Right cardiac atrium (tissue), 5 donors: ENCODE measurements around the gene ITGA1. TPM values are rescaled to one million over a fixed set of nuclear protein-coding genes. Genes with fewer than 3 reads are reported as not detected.
A peak's percentile ranks its signal among the peaks of the same experiment; 100 is the strongest.

Experiments used
- ATAC-seq, 2 donors: fragments of 200-7000 bp; cut with Tn5 transposase; one replicate each; pipeline versions ENCODE4 v1.8.0 to v1.9.1; 2020; ENCODE audit warnings: moderate library complexity in 2 of 2, mild to moderate bottlenecking in 1 of 2
- DNase-seq, 3 donors: peaks; one replicate each; pipeline ENCODE4 v3.0.0-alpha.2; 2020
- H3K27ac ChIP-seq: one replicate; pipeline ENCODE4 v1.5.1; 2013; ENCODE audit warnings: mild to moderate bottlenecking, low read length, control low read depth, moderate library complexity
- H3K27me3 ChIP-seq: one replicate; pipeline ENCODE4 v1.6.1; 2013; ENCODE audit not compliant: control insufficient read depth, insufficient read depth
- H3K4me1 ChIP-seq: one replicate; pipeline ENCODE4 v1.6.1; 2013; ENCODE audit warnings: low read length; ENCODE audit not compliant: control insufficient read depth, insufficient read depth
- H3K4me3 ChIP-seq: one replicate; pipeline ENCODE4 v1.5.1; 2013; ENCODE audit warnings: low read length, control low read depth
- H3K9me3 ChIP-seq: one replicate; pipeline ENCODE4 v1.6.1; 2013; ENCODE audit warnings: low read length; ENCODE audit not compliant: control insufficient read depth
- WGBS: extraction: QIAGEN DNeasy Blood & Tissue Kit; methylation state at CpG from one replicate; pipeline ENCODE4 v1.1.7; 2013; 5-methylcytosine and 5-hydroxymethylcytosine counted together
- intact Hi-C, 4 donors: fragments of 100-400 bp; cut with DNase I; formaldehyde crosslinking; loops; one replicate each; pipeline versions ENCODE4 v1.11.0 to v1.14.0; 2022 to 2023
- polyA plus RNA-seq: library from polyadenylated mRNA; stranded (reverse); fragments of 200-250 nt; gene quantifications from one replicate; pipeline ENCODE4 v1.2.3, GENCODE V29; 2013
- total RNA-seq, 4 donors: library from RNA; stranded (reverse); fragmentation: NEBNext Ultra II Directional; extraction: Animal tissue kit (Norgen Biotek cat#: 25700); gene quantifications; one replicate each; pipeline ENCODE4 v1.2.1, GENCODE V29; 2021
- donor health status: healthy with polysubstance abuse.
- donor health status: DM: no; HTN: yes; CAD: no.
- donor health status: DM: no; HTN: no; CAD: no.
- donor health status: DM: no; HTN: yes; CAD: no; lungs with severe emphysema.
- donor health status: DM: yes; HTN: yes; CAD: no.

ITGA1 gene
- total and polyA plus RNA-seq, 5 donors = 6.6 to 42.4 (median 24.9) TPM

- ATAC-seq (no peak), DNase-seq (no peak)
- no peak overlapping the region for H3K27ac ChIP-seq
- no peaks in the 10 kb centered on the region for H3K9me3 ChIP-seq
- 58% methylated on average over 1 of the region's 1 CpG for WGBS
- H3K4me3 ChIP-seq = no peak overlapping the region
- H3K27me3 ChIP-seq = no peaks in the 10 kb centered on the region
- no peaks in the 10 kb centered on the region for H3K4me1 ChIP-seq
- intact Hi-C loops = no loop called here
Measured at GRCh38 chr5:52884453-52884852, 96.7 kb downstream of the ITGA1 start.

GRCh38 chr5:52885614-52886013, 97.9 kb downstream of the ITGA1 start:
- DNase-seq = no peak
- Histone ChIP-seq H3K4me1 (no peaks in the 10 kb centered on the region), H3K27ac (no peak overlapping the region), H3K4me3 (no peak overlapping the region), H3K9me3 (no peaks in the 10 kb centered on the region), H3K27me3 (no peaks in the 10 kb centered on the region)
- intact Hi-C loops = no loop called here
- no peak for ATAC-seq
- WGBS = 99% methylated on average over 4 of the region's 4 CpGs

GRCh38 chr5:52886206-52886605, 98.5 kb downstream of the ITGA1 start:
- Histone ChIP-seq H3K4me3 (no peak overlapping the region), H3K27me3 (no peaks in the 10 kb centered on the region), H3K9me3 (no peaks in the 10 kb centered on the region), H3K27ac (no peak overlapping the region), H3K4me1 (no peaks in the 10 kb centered on the region)
- DNase-seq (no peak), ATAC-seq (no peak)
- intact Hi-C loops = no loop called here
- WGBS = 76% methylated on average over 2 of the region's 2 CpGs

- DNase-seq (no peak), ATAC-seq (no peak)
- WGBS = 86% methylated on average over 2 of the region's 2 CpGs
- intact Hi-C loops = no loop called here
- no peak overlapping the region for H3K4me3 ChIP-seq
- no peaks in the 10 kb centered on the region for H3K4me1 ChIP-seq
- H3K9me3 ChIP-seq = no peaks in the 10 kb centered on the region
- H3K27me3 ChIP-seq = no peaks in the 10 kb centered on the region
- H3K27ac ChIP-seq = no peak overlapping the region
Measured at GRCh38 chr5:52887066-52887465, 99.3 kb downstream of the ITGA1 start.

- Histone ChIP-seq H3K4me3 (no peak overlapping the region), H3K4me1 (no peaks in the 10 kb centered on the region), H3K27me3 (no peaks in the 10 kb centered on the region), H3K27ac (no peak overlapping the region), H3K9me3 (no peaks in the 10 kb centered on the region)
- 85% methylated on average over 5 of the region's 5 CpGs for WGBS
- no peak for ATAC-seq
- intact Hi-C loops = no loop called here
- no peak for DNase-seq
Measured at GRCh38 chr5:52888363-52888762, 100.6 kb downstream of the ITGA1 start.

- DNase-seq (no peak), ATAC-seq (no peak)
- no peak overlapping the region for H3K4me3 ChIP-seq
- H3K4me1 ChIP-seq = peaks cover 6% of the 10 kb centered on the region
- no peaks in the 10 kb centered on the region for H3K27me3 ChIP-seq
- intact Hi-C loops = loop anchor here in 1 of 4 donors (10.0 kb wide), 1 partner anchor 98 kb away; no protein-coding TSS in a partner anchor
- no peak overlapping the region for H3K27ac ChIP-seq
- no peaks in the 10 kb centered on the region for H3K9me3 ChIP-seq
- 73% methylated on average over 6 of the region's 6 CpGs for WGBS
Measured at GRCh38 chr5:52892242-52892878, 104.6 kb downstream of the ITGA1 start.

- no peaks in the 10 kb centered on the region for H3K9me3 ChIP-seq
- H3K27me3 ChIP-seq = no peaks in the 10 kb centered on the region
- H3K4me3 ChIP-seq = no peak overlapping the region
- ATAC-seq (peak; percentile 48 to 59), DNase-seq (no peak)
- no peak overlapping the region for H3K27ac ChIP-seq
- intact Hi-C loops = loop anchor here in 1 of 4 donors (10.0 kb wide), 1 partner anchor 98 kb away; no protein-coding TSS in a partner anchor
- H3K4me1 ChIP-seq = peaks cover 6% of the 10 kb centered on the region
Measured at GRCh38 chr5:52893105-52893504, 105.4 kb downstream of the ITGA1 start.

- Histone ChIP-seq H3K4me1 (peaks cover 6% of the 10 kb centered on the region), H3K27me3 (no peaks in the 10 kb centered on the region), H3K9me3 (no peaks in the 10 kb centered on the region), H3K4me3 (no peak overlapping the region), H3K27ac (no peak overlapping the region)
- no peak for DNase-seq
- intact Hi-C loops = loop anchor here in 1 of 4 donors (10.0 kb wide), 1 partner anchor 99 kb away; no protein-coding TSS in a partner anchor
- no peak for ATAC-seq
- WGBS = 92% methylated on average over 1 of the region's 1 CpG
Measured at GRCh38 chr5:52893863-52894262, 106.1 kb downstream of the ITGA1 start.

- peaks cover 6% of the 10 kb centered on the region for H3K4me1 ChIP-seq
- H3K4me3 ChIP-seq = no peak overlapping the region
- WGBS = 82% methylated on average over 2 of the region's 2 CpGs
- intact Hi-C loops = loop anchor here in 1 of 4 donors (10.0 kb wide), 1 partner anchor 100 kb away; no protein-coding TSS in a partner anchor
- H3K27me3 ChIP-seq = no peaks in the 10 kb centered on the region
- ATAC-seq (no peak), DNase-seq (no peak)
- no peak overlapping the region for H3K27ac ChIP-seq
- no peaks in the 10 kb centered on the region for H3K9me3 ChIP-seq
Measured at GRCh38 chr5:52894451-52894850, 106.7 kb downstream of the ITGA1 start.

GRCh38 chr5:52895075-52895474, 107.4 kb downstream of the ITGA1 start:
- 41% methylated on average over 2 of the region's 2 CpGs for WGBS
- ATAC-seq = peak in 1 of 2 donors; percentile 64
- intact Hi-C loops = loop anchor here in 1 of 4 donors (10.0 kb wide), 1 partner anchor 100 kb away; no protein-coding TSS in a partner anchor

GRCh38 chr5:52895572-52896413, 108.1 kb downstream of the ITGA1 start:
- ATAC-seq (peak in 1 of 2 donors; percentile 39), DNase-seq (no peak)
- no peak overlapping the region for H3K4me3 ChIP-seq
- H3K4me1 ChIP-seq = peaks cover 6% of the 10 kb centered on the region
- H3K9me3 ChIP-seq = no peaks in the 10 kb centered on the region
- 55% methylated on average over 5 of the region's 5 CpGs for WGBS
- no peaks in the 10 kb centered on the region for H3K27me3 ChIP-seq
- intact Hi-C loops = loop anchor here in 1 of 4 donors (10.0 kb wide), 1 partner anchor 101 kb away; no protein-coding TSS in a partner anchor
- peak overlapping the region; percentile 27 for H3K27ac ChIP-seq

More at GRCh38 chr5:52895075-52895474, 107.4 kb downstream of the ITGA1 start:
- no peaks in the 10 kb centered on the region for H3K27me3 ChIP-seq
- H3K9me3 ChIP-seq = no peaks in the 10 kb centered on the region
- H3K4me1 ChIP-seq = peaks cover 6% of the 10 kb centered on the region
- no peak for DNase-seq
- peak overlapping the region; percentile 37 for H3K27ac ChIP-seq
- H3K4me3 ChIP-seq = no peak overlapping the region
